ENCODE data around the gene PLIN5. TPM values are rescaled to one million over a fixed set of nuclear protein-coding genes. Genes with fewer than 3 reads are reported as not detected.
A peak's percentile ranks its signal among the peaks of the same experiment; 100 is the strongest.

Gene PLIN5, protein sequence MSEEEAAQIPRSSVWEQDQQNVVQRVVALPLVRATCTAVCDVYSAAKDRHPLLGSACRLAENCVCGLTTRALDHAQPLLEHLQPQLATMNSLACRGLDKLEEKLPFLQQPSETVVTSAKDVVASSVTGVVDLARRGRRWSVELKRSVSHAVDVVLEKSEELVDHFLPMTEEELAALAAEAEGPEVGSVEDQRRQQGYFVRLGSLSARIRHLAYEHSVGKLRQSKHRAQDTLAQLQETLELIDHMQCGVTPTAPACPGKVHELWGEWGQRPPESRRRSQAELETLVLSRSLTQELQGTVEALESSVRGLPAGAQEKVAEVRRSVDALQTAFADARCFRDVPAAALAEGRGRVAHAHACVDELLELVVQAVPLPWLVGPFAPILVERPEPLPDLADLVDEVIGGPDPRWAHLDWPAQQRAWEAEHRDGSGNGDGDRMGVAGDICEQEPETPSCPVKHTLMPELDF
- 0.04 TPM in 1 of 3 replicates, not detected in the others for polyA plus RNA-seq
- polyA plus RNA-seq (2011; ENCODE audit: low read depth): 0.50 TPM
- not detected in 2 replicates for polyA plus RNA-seq (2011; cell fraction: cytosol; rRNA removed)
- polyA plus RNA-seq (2011; cell fraction: nucleus; rRNA removed): 0.19 and 0.27 TPM in 2 replicates
- polyA plus RNA-seq (2012; ENCODE audit: low replicate concordance): 0.06 TPM in 1 of 2 replicates, not detected in the other
- polyA minus RNA-seq: not detected in 3 replicates
- not detected for polyA minus RNA-seq (2011; cell fraction: cytosol; rRNA and poly(A)+ RNA removed)
- polyA minus RNA-seq (2011; cell fraction: nucleus; rRNA and poly(A)+ RNA removed): not detected in 2 replicates

- DNase-seq (ENCODE audit: low read depth, low spot score) (no peak), FAIRE-seq (no peak)
- Histone ChIP-seq H3K4me3 (ENCODE audit: control insufficient read depth in 2 of 3, extremely low read depth in 1 of 3, insufficient read depth in 2 of 3, low read depth in 1 of 3, low read length in 3 of 3) (no peak within 1 kb of the TSS), H3K4me1 (ENCODE audit: control insufficient read depth, extremely low read depth, insufficient read depth, low read length) (peaks cover 3% of the 10 kb centered on the region), H3K36me3 (ENCODE audit: control insufficient read depth in 2 of 2, extremely low read depth in 1 of 2, insufficient read depth in 2 of 2, low read length in 2 of 2) (no peaks in the 10 kb centered on the region), H3K4me2 (ENCODE audit: control insufficient read depth, extremely low read depth, insufficient read depth, low read depth, low read length) (no peak within 1 kb of the TSS), H3K9me1 (ENCODE audit: control insufficient read depth, extremely low read depth, insufficient read depth, low read length) (no peaks in the 10 kb centered on the region), H3K79me2 (ENCODE audit: control insufficient read depth, insufficient read depth, low read length) (no peaks in the 10 kb centered on the region), H3K9me3 (ENCODE audit: control insufficient read depth, low read depth, low read length) (no peaks in the 10 kb centered on the region), H3K27me3 (ENCODE audit: control insufficient read depth, extremely low read depth, insufficient read depth, low read length) (peaks cover 7% of the 10 kb centered on the region), H4K20me1 (ENCODE audit: control insufficient read depth, extremely low read depth, insufficient read depth, low read length) (no peaks in the 10 kb centered on the region), H2AFZ (ENCODE audit: control insufficient read depth, low read length) (no peak within 1 kb of the TSS), H3K9ac (ENCODE audit: control insufficient read depth, extremely low read depth, insufficient read depth, low read length) (no peak within 1 kb of the TSS), H3K27ac (ENCODE audit: control insufficient read depth, insufficient read depth, low read length) (no peak within 1 kb of the TSS)
- dilution Hi-C loops (cut with MboI; ENCODE audit: extremely low pct_ligation_motif_present, low sequenced_read_pairs): no loop called here
- TF ChIP-seq EZH2 (IDR thresholded peaks at IDR 0.05; ENCODE audit: low read length): no peak
- TF ChIP-seq, protein P1, sequence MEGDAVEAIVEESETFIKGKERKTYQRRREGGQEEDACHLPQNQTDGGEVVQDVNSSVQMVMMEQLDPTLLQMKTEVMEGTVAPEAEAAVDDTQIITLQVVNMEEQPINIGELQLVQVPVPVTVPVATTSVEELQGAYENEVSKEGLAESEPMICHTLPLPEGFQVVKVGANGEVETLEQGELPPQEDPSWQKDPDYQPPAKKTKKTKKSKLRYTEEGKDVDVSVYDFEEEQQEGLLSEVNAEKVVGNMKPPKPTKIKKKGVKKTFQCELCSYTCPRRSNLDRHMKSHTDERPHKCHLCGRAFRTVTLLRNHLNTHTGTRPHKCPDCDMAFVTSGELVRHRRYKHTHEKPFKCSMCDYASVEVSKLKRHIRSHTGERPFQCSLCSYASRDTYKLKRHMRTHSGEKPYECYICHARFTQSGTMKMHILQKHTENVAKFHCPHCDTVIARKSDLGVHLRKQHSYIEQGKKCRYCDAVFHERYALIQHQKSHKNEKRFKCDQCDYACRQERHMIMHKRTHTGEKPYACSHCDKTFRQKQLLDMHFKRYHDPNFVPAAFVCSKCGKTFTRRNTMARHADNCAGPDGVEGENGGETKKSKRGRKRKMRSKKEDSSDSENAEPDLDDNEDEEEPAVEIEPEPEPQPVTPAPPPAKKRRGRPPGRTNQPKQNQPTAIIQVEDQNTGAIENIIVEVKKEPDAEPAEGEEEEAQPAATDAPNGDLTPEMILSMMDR (optimal IDR thresholded peaks at IDR 0.05 in 1 of 3, IDR thresholded peaks at IDR 0.05 in 1 of 3, conservative IDR thresholded peaks at IDR 0.05 in 1 of 3; ENCODE audit: extremely low read depth in 1 of 3, insufficient read depth in 2 of 3, low read length in 3 of 3): no peak
These were observed at the start of gene PLIN5 for GRCh38 chr19:4534836-4535658. Gene PLIN5, minus strand, starts transcription at chr19:4535224. Its CDS starts 1,150 bp downstream, at chr19:4534074.

- H3K36me3 ChIP-seq (ENCODE audit: control insufficient read depth in 2 of 2, extremely low read depth in 1 of 2, insufficient read depth in 2 of 2, low read length in 2 of 2): no peaks in the 10 kb centered on the region
- no peak for TF ChIP-seq EZH2 (IDR thresholded peaks at IDR 0.05; ENCODE audit: low read length)
- TF ChIP-seq, protein P1 (optimal IDR thresholded peaks at IDR 0.05 in 1 of 3, IDR thresholded peaks at IDR 0.05 in 1 of 3, conservative IDR thresholded peaks at IDR 0.05 in 1 of 3; ENCODE audit: extremely low read depth in 1 of 3, insufficient read depth in 2 of 3, low read length in 3 of 3): no peak
- H3K27ac ChIP-seq (ENCODE audit: control insufficient read depth, insufficient read depth, low read length): no peak overlapping the region
- peak overlapping the region; percentile 69 for H3K4me2 ChIP-seq (ENCODE audit: control insufficient read depth, extremely low read depth, insufficient read depth, low read depth, low read length)
- H3K9me3 ChIP-seq (ENCODE audit: control insufficient read depth, low read depth, low read length): no peaks in the 10 kb centered on the region
- no peaks in the 10 kb centered on the region for H3K79me2 ChIP-seq (ENCODE audit: control insufficient read depth, insufficient read depth, low read length)
- H3K4me3 ChIP-seq (ENCODE audit: control insufficient read depth in 2 of 3, extremely low read depth in 1 of 3, insufficient read depth in 2 of 3, low read depth in 1 of 3, low read length in 3 of 3): peak overlapping the region; percentile 36 to 51 (median 49)
- dilution Hi-C loops (cut with MboI; ENCODE audit: extremely low pct_ligation_motif_present, low sequenced_read_pairs): no loop called here
- H3K4me1 ChIP-seq (ENCODE audit: control insufficient read depth, extremely low read depth, insufficient read depth, low read length): peaks cover 5% of the 10 kb centered on the region
- no peaks in the 10 kb centered on the region for H3K9me1 ChIP-seq (ENCODE audit: control insufficient read depth, extremely low read depth, insufficient read depth, low read length)
- H3K27me3 ChIP-seq (ENCODE audit: control insufficient read depth, extremely low read depth, insufficient read depth, low read length): peaks cover 38% of the 10 kb centered on the region
- no peak for DNase-seq (ENCODE audit: low read depth, low spot score)
- FAIRE-seq: no peak
- H3K9ac ChIP-seq (ENCODE audit: control insufficient read depth, extremely low read depth, insufficient read depth, low read length): no peak overlapping the region
- no peaks in the 10 kb centered on the region for H4K20me1 ChIP-seq (ENCODE audit: control insufficient read depth, extremely low read depth, insufficient read depth, low read length)
- H2AFZ ChIP-seq (ENCODE audit: control insufficient read depth, low read length): peak overlapping the region; percentile 40
These were observed 49.1 kb upstream of the PLIN5 start for GRCh38 chr19:4583961-4584669.

All from keratinocyte (primary cell).